Activated T-helper 9 cell treated with anti-CD3 and anti-CD28 coated beads, Interleukin-2, amount 50 U/mL, for 16 hours (primary cell): ENCODE measurements around the gene CCDC167.

Source experiments
- DNase-seq: peaks from one replicate; pipeline ENCODE4 v3.0.0-alpha.2; 2020; ENCODE audit warnings: low read depth

Gene CCDC167

GRCh38 chr6:37499433-37500293 lies at the start of gene CCDC167:
Gene CCDC167 (minus strand): TSS chr6:37499893. CDS start chr6:37499863, 30 bp downstream.
- DNase-seq, result peak; percentile 94

GRCh38 chr6:37549154-37549553 lies 49.5 kb upstream of the CCDC167 start:
- no peak for DNase-seq

GRCh38 chr6:37548067-37548674 lies 48.5 kb upstream of the CCDC167 start:
- no peak for DNase-seq

GRCh38 chr6:37547564-37548061 lies 47.9 kb upstream of the CCDC167 start:
- no peak for DNase-seq

GRCh38 chr6:37546141-37546871 lies 46.6 kb upstream of the CCDC167 start:
- DNase-seq, result no peak

GRCh38 chr6:37544530-37544929 lies 44.8 kb upstream of the CCDC167 start:
- DNase-seq, result no peak

- DNase-seq, result no peak
These were observed 43.7 kb upstream of the CCDC167 start for GRCh38 chr6:37543361-37543760.

GRCh38 chr6:37541346-37541745 lies 41.7 kb upstream of the CCDC167 start:
- no peak for DNase-seq

GRCh38 chr6:37540390-37540789 lies 40.7 kb upstream of the CCDC167 start:
- DNase-seq, result no peak

- no peak for DNase-seq
These were observed 40.3 kb upstream of the CCDC167 start for GRCh38 chr6:37540029-37540352.

- no peak for DNase-seq
These were observed 39.7 kb upstream of the CCDC167 start for GRCh38 chr6:37539171-37540028.

- no peak for DNase-seq
These were observed 38.4 kb upstream of the CCDC167 start for GRCh38 chr6:37538107-37538506.

GRCh38 chr6:37537548-37537947 lies 37.9 kb upstream of the CCDC167 start:
- DNase-seq, result no peak

- no peak for DNase-seq
These were observed 36.9 kb upstream of the CCDC167 start for GRCh38 chr6:37536491-37537190.

- DNase-seq, result no peak
These were observed 36.2 kb upstream of the CCDC167 start for GRCh38 chr6:37535759-37536490.

- no peak for DNase-seq
These were observed 35.7 kb upstream of the CCDC167 start for GRCh38 chr6:37535428-37535758.

- no peak for DNase-seq
These were observed 35.2 kb upstream of the CCDC167 start for GRCh38 chr6:37534893-37535292.

GRCh38 chr6:37532122-37532521 lies 32.4 kb upstream of the CCDC167 start:
- DNase-seq, result no peak

GRCh38 chr6:37531437-37532036 lies 31.8 kb upstream of the CCDC167 start:
- no peak for DNase-seq

- DNase-seq, result no peak
These were observed 31.3 kb upstream of the CCDC167 start for GRCh38 chr6:37531026-37531425.
